GM21825 (cell line): ENCODE results near the gene MARS2.
"Not testable (repeated sequence)": the region's sequence is repeated elsewhere in the genome, so short reads cannot be mapped to it uniquely, and the experiment has no call there.

Experiments
- ATAC-seq: cut with Tn5 transposase; IDR thresholded peaks from one replicate; pipeline ENCODE4 v1.9.1; 2021; ENCODE audit warnings: mild to moderate bottlenecking, moderate library complexity; ENCODE audit not compliant: unreplicated experiment

Gene MARS2

GRCh38 chr2:197705121-197705911 lies at the start of gene MARS2:
MARS2 (plus strand) TSS chr2:197705369; CDS start chr2:197705406, 37 bp downstream.
- ATAC-seq: peak; percentile 81

DNA sequence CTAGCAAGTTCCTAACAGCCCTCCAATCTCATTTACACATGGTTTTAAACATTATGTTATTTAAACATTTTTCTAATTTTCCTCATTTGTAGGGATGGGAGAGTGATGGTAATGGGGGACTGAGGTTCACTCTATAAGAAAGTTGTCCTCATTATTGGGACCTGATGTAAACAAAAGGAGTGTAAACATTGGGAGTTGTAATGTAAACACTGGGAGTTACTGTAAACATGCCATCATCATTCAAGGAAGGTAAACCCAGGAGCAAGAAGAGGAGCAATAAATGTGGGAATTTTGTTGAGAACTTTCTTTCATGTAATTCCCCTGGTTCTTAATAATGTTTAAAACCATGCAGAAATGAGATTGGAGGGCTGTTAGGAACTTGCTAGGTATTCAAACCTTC lies 47.6 kb upstream of the MARS2 start:
- ATAC-seq: no peak

DNA sequence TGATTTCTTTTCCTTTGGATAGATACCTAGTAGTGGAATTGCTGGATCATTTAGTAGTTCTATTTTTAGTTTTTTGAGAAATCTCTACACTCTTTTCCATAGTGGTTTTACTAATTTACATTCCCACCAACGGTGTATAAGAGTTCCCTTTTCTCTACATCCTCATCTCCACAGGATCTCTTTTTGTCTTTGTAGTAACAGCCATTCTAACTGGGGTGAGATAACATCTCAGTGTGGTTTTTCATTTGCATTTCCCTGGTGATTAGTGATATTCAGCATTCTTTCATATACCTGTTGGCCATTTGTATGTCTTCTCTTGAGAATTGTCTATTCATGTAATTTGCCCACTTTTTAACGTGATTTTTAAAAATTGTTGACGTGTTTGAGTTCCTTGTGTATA lies 43.5 kb upstream of the MARS2 start:
- ATAC-seq: no peak

DNA sequence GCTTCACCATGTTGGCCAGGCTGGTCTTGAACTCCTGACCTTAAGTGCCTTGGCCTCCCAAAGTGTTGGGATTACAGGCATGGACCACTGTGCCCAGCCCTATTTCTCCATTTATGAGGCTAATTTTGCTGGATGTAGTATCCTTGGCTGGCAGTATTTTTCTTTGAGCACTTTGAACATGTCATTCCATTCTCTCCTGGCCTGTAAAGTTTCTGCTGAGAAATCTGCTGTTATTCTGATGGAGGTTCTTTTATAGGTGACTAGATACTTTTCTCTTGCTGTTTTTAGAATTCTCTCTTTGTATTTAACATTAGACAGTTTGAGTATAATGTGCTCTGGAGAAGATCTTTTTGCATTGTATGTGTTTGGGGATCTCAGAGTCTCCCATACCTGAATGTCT lies 38.9 kb upstream of the MARS2 start:
- no peak for ATAC-seq

DNA sequence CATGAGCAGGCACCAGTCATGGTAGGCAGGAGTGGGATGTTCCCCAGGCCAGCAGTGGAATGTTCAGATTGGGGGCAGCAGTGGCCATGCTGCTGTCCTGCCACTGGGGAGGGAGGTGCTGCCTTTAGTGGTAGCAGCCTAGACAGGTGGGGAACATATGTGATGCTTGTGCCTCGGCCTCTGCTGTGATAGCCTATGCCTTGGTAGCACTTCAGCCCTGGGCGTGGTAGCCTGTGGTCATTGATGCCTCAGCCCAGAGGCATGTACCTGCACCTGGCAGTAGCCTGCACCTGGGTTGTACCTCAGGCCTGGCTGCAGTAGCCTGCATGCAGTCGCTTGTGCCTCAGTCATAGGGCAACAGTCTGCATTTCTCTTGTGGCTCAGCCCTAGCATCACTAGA lies 36.9 kb upstream of the MARS2 start:
- ATAC-seq: no peak

GRCh38 chr2:197669077-197669476 lies 36.1 kb upstream of the MARS2 start:
- no peak for ATAC-seq

DNA sequence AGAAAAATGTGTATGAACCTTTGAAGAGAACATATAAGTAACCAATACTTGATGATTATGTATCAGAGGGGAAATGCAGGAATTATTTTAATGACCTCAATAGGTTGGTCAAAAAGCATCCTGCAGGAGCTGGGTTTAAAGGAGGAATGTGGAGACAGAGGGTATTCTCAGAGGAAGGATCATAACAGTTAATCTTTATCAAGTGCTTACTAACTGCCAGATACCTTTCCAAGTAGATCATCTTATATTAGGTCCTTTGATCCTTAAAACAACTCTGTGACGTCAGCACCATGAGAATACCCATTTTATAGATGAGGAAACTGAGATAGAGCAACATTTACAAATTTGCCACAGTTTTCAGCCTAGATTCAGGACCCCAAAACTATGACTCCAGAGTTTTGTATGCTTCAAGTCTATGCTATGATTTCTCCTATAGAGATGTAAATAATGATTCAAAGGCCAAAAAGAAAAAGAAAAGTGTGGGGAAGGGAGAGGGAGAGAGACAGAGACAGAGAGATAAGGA lies 32.7 kb upstream of the MARS2 start:
- ATAC-seq: no peak

- ATAC-seq: no peak
Observed at GRCh38 chr2:197673106-197673505, 32.1 kb upstream of the MARS2 start.

GRCh38 chr2:197673606-197674005 lies 31.6 kb upstream of the MARS2 start:
- ATAC-seq: no peak

GRCh38 chr2:197674060-197674459 lies 31.1 kb upstream of the MARS2 start:
- ATAC-seq: no peak

GRCh38 chr2:197674591-197674990 lies 30.6 kb upstream of the MARS2 start:
- no peak for ATAC-seq

- ATAC-seq: no peak
Observed at GRCh38 chr2:197675246-197675645, 29.9 kb upstream of the MARS2 start, which contains the start of gene RFTN2. RFTN2 (minus strand) TSS chr2:197675587; CDS start chr2:197675458, 129 bp downstream.

DNA sequence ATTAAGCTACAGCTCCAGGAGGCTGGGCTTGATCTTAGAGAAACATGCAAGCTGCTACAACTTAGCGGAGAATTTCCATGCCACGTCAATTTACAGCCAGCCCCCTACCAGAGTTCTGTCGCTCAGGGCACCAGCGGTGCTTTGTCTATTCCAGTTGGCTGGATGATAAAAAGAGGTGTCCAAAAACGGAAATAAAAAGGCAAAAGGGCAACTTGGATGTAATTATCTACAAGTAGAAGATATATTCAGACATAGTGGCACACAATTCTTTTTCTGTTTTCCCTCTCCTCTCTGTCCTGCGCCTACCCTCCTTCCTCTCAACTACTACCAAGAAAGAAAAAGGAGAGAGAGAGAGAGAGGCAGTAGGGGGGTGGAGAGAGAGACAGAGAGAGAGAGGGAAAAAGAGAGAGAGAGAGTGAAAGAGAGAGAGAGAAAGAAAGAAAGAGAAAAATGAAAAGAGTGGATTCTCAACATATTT lies 29.4 kb upstream of the MARS2 start:
- ATAC-seq: no peak

DNA sequence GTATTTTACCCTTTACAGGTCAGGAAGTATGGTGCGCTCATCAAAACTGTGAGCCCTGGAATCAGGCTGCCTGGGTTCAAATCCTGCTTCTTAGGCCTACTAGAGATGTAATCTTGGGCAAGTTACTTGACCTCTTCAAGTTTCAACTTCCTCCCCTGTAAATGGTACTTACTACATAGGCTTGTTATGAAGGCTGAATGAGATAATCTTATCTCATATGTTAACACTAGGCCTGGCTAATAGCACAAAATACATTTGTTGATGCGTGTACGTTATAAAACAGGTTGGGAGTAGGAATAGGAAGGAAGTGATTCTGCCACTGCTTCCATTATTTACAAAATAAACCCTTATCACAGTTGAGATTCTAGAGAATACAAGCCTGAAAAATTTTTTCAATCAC lies 28.1 kb upstream of the MARS2 start:
- ATAC-seq: no peak

- no peak for ATAC-seq
Observed at GRCh38 chr2:197677483-197677882, 27.7 kb upstream of the MARS2 start.

GRCh38 chr2:197695206-197695605 lies 10.0 kb upstream of the MARS2 start:
- ATAC-seq: not testable (repeated sequence)

DNA sequence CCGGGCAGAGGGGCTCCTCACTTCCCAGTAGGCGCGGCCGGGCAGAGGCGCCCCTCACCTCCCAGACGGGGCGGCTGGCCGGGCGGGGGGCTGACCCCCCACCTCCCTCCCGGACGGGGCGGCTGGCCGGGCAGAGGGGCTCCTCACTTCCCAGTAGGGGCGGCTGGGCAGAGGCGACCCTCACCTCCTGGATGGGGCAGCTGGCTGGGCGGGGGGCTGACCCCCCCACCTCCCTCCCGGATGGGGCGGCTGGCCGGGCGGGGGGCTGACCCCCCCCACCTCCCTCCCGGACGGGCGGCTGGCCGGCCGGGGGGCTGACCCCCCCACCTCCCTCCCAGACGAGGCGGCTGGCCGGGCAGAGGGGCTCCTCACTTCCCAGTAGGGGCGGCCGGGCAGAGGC lies 9.2 kb upstream of the MARS2 start:
- not testable (repeated sequence) for ATAC-seq

DNA sequence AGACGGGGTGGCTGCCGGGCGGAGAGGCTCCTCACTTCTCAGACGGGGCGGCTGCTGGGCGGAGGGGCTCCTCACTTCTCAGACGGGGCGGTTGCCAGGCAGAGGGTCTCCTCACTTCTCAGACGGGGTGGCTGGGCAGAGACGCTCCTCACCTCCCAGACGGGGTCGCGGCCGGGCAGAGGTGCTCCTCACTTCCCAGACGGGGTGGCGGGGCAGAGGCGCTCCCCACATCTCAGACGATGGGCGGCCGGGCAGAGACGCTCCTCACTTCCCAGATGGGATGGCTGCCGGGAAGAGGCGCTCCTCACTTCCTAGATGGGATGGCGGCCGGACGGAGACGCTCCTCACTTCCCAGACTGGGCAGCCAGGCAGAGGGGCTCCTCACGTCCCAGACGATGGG lies 8.6 kb upstream of the MARS2 start:
- not testable (repeated sequence) for ATAC-seq

GRCh38 chr2:197699724-197700123 lies 5.4 kb upstream of the MARS2 start:
- not testable (repeated sequence) for ATAC-seq

DNA sequence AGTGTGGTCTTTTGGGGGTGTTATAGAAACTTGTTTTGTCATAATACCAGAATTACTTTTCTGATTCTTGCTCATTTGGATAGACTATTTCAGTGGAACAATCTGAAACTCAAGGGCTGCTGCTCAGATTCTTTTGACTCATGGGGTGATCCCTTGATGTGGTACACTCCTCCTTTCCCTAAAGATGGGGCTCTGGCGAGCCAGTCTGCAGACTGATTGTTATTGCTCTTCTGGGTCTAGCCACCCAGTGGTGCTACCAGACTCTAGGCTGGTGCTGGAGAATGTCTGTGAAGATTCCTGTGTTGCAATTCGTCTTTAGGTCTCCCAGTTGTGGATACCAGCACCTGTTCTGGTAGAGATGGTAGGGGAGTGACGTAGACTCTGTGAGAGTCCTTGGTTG lies 4.2 kb upstream of the MARS2 start:
- ATAC-seq: no peak

- ATAC-seq: peak; percentile 32
Observed at GRCh38 chr2:197704434-197705120, 592 bp upstream of the MARS2 start.
